Body of pancreas (tissue), 4 donors: ENCODE results near the gene RIN3. TPM values are rescaled to one million over a fixed set of nuclear protein-coding genes. Genes with fewer than 3 reads are reported as not detected.

Experiments
- ATAC-seq: fragments of 150-250 bp; one replicate; pipeline ENCODE4 v1.9.1; 2016
- DNase-seq, 4 donors: peaks; one replicate each; pipeline ENCODE4 v3.0.0-alpha.2; 2019
- H3K27ac ChIP-seq, 4 donors: fragments of 200-600 bp; sonication (generic); 1 replicate in 3 of 4; 2 replicates in 1 of 4; pipeline versions ENCODE4 v1.5.1 to v1.6.1; 2016 to 2019; ENCODE audit warnings: mild to moderate bottlenecking in 1 of 4, mixed read lengths in 1 of 4, moderate library complexity in 1 of 4
- H3K27me3 ChIP-seq, 2 donors: fragments of 200-600 bp; sonication (generic); one replicate each; pipeline ENCODE4 v1.6.0; 2016; ENCODE audit warnings: mild to moderate bottlenecking in 1 of 2
- H3K36me3 ChIP-seq, 2 donors: fragments of 200-600 bp; sonication (generic); replicated peaks in 1 of 2; 2 replicates each; pipeline ENCODE4 v1.5.1; 2016; ENCODE audit warnings: low read depth in 2 of 2; ENCODE audit not compliant: insufficient read depth in 1 of 2
- H3K4me1 ChIP-seq: fragments of 200-600 bp; sonication (generic); one replicate; pipeline ENCODE4 v1.6.0; 2016
- H3K4me3 ChIP-seq, 2 donors: fragments of 200-600 bp; sonication (generic); 1 replicate in 1 of 2; 2 replicates in 1 of 2; pipeline ENCODE4 v1.5.1; 2016 to 2019
- H3K9me3 ChIP-seq, 3 donors: fragments of 200-600 bp; sonication (generic); 1 replicate in 2 of 3; 2 replicates in 1 of 3; pipeline ENCODE4 v1.5.1; 2016
- POLR2A ChIP-seq, 3 donors: fragments of 450-650 bp; IDR thresholded peaks; one replicate each; pipeline ENCODE4 v1.6.1; 2016; ENCODE audit warnings: antibody characterized with exemption in 3 of 3, mild to moderate bottlenecking in 2 of 3
- WGBS, 2 donors: methylation state at CpG; one replicate each; pipeline ENCODE4 v1.1.5; 2017; 5-methylcytosine and 5-hydroxymethylcytosine counted together
- intact Hi-C: fragments of 100-400 bp; cut with DNase I; formaldehyde crosslinking; loops from one replicate; pipeline ENCODE4 v1.15.1; 2023
- total RNA-seq, 2 donors: library from RNA; depleted of rRNA; stranded (reverse); fragments of >200 nt; gene quantifications; one replicate each; pipeline ENCODE4 v1.1.0, GENCODE V29; 2016
- TF ChIP-seq, protein P1 (sequence below), 7 experiments: fragments of 450-650 bp in 4 of 7; fragments of 200-600 bp in 3 of 7; sonication (generic) in 3 of 7; IDR thresholded peaks; one replicate each; pipeline ENCODE4 v1.5.1; 2016 to 2019; ENCODE audit warnings: antibody characterized with exemption in 7 of 7

Gene RIN3
- total RNA-seq, 2 donors from 2014 or later = 2.6 to 3.3 TPM

DNA sequence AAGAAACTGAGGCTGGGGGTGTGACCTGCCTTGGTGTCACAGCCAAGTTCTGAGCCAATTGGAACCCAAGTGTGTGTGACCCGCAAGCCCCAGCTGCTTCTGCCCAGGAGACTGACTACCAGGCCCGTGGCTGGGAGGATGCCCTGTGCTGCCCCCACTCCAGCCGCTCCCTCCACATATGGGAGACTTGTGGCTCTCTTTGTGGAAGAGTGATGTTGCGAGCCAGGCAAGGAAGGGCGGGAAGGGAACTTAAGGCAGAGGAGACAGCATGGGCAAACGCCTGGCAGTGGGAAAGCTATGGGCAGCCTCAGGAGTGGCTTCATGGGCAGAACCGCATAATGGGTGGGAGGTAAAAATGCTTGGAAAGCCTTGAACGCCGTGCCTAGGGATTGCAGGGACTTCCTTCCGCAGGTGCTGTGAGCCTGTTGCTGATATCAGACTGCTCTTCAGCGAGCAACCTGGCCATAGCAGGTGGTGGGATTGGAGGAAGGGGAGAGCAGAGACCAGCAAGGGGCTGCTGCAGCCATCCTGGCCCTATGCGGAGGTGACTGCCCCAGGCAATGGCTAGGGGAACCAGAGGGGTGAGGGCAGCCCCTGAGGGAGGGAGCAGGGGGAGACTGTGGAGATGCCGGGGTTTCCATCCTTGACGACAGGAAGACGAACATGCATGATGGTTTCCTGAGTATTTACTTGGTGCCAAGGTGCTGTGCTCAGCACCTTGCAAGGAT lies 119.1 kb downstream of the RIN3 start:
- intact Hi-C loops = no loop called here
- Histone ChIP-seq H3K27ac (no peak overlapping the region), H3K4me3 (no peak overlapping the region), H3K4me1 (no peaks in the 10 kb centered on the region), H3K27me3 (no peaks in the 10 kb centered on the region), H3K36me3 (no peaks in the 10 kb centered on the region), H3K9me3 (peaks cover 0 to 6% (median 0%) of the 10 kb centered on the region in 3 donors)
- no peak for TF ChIP-seq POLR2A (IDR thresholded peaks at IDR 0.05)
- TF ChIP-seq, protein P1, sequence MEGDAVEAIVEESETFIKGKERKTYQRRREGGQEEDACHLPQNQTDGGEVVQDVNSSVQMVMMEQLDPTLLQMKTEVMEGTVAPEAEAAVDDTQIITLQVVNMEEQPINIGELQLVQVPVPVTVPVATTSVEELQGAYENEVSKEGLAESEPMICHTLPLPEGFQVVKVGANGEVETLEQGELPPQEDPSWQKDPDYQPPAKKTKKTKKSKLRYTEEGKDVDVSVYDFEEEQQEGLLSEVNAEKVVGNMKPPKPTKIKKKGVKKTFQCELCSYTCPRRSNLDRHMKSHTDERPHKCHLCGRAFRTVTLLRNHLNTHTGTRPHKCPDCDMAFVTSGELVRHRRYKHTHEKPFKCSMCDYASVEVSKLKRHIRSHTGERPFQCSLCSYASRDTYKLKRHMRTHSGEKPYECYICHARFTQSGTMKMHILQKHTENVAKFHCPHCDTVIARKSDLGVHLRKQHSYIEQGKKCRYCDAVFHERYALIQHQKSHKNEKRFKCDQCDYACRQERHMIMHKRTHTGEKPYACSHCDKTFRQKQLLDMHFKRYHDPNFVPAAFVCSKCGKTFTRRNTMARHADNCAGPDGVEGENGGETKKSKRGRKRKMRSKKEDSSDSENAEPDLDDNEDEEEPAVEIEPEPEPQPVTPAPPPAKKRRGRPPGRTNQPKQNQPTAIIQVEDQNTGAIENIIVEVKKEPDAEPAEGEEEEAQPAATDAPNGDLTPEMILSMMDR (IDR thresholded peaks at IDR 0.05) = no peak
- no peak for ATAC-seq
- 65 to 72% methylated on average over 12 to 15 of the region's 15 CpGs for WGBS, 2 donors
- DNase-seq = no peak

- no peak for DNase-seq
- intact Hi-C loops = no loop called here
- Histone ChIP-seq H3K4me1 (no peaks in the 10 kb centered on the region), H3K27ac (no peak overlapping the region), H3K27me3 (no peaks in the 10 kb centered on the region), H3K9me3 (peaks cover 0 to under 1% (median 0%) of the 10 kb centered on the region in 3 donors), H3K36me3 (no peaks in the 10 kb centered on the region), H3K4me3 (no peak overlapping the region)
- no peak for TF ChIP-seq POLR2A (IDR thresholded peaks at IDR 0.05)
- TF ChIP-seq, protein P1 (IDR thresholded peaks at IDR 0.05) = no peak
- no peak for ATAC-seq
- 57 to 70% methylated on average over 5 of the region's 5 CpGs for WGBS, 2 donors
These were observed 119.7 kb downstream of the RIN3 start for GRCh38 chr14:92633274-92633616.

DNA sequence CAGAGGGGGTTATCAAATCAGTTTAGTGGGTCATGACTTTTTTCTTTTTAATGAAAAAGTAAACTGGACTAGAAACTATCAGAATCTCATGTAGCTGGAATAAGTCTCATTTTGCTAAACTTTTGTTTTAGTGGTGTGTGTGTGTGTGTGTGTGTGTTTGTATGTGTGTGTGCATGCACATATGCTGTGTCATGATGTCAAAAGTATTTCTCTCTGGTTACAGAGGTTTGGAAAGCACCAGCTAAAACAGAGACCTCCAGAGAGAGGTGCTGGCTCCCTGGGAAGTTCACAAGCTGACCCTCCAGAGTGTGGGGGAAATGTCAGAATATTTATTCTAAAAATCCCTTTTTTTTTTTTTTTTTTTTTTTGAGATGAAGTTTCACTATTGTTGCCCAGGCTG lies 120.1 kb downstream of the RIN3 start:
- Histone ChIP-seq H3K4me3 (no peak overlapping the region), H3K4me1 (no peaks in the 10 kb centered on the region), H3K36me3 (no peaks in the 10 kb centered on the region), H3K27me3 (no peaks in the 10 kb centered on the region), H3K27ac (no peak overlapping the region), H3K9me3 (no peaks in the 10 kb centered on the region)
- DNase-seq (no peak), ATAC-seq (no peak)
- TF ChIP-seq, protein P1 (IDR thresholded peaks at IDR 0.05) = no peak
- no peak for TF ChIP-seq POLR2A (IDR thresholded peaks at IDR 0.05)
- intact Hi-C loops = no loop called here

- 61 to 73% methylated on average over 4 of the region's 4 CpGs for WGBS, 2 donors
- no peaks in the 10 kb centered on the region for H3K4me1 ChIP-seq
- no peak overlapping the region for H3K27ac ChIP-seq
- no peaks in the 10 kb centered on the region for H3K36me3 ChIP-seq
- no peak for TF ChIP-seq POLR2A (IDR thresholded peaks at IDR 0.05)
- TF ChIP-seq, protein P1 (IDR thresholded peaks at IDR 0.05) = no peak
- no peaks in the 10 kb centered on the region for H3K9me3 ChIP-seq
- intact Hi-C loops = no loop called here
- DNase-seq (no peak), ATAC-seq (no peak)
- no peaks in the 10 kb centered on the region for H3K27me3 ChIP-seq
- no peak overlapping the region for H3K4me3 ChIP-seq
These were observed 121.5 kb downstream of the RIN3 start for GRCh38 chr14:92635031-92635430.

GRCh38 chr14:92635896-92636295 lies 122.3 kb downstream of the RIN3 start:
- Histone ChIP-seq H3K4me1 (no peaks in the 10 kb centered on the region), H3K4me3 (no peak overlapping the region), H3K27ac (no peak overlapping the region), H3K36me3 (no peaks in the 10 kb centered on the region), H3K9me3 (no peaks in the 10 kb centered on the region), H3K27me3 (no peaks in the 10 kb centered on the region)
- no peak for DNase-seq
- ATAC-seq = no peak
- TF ChIP-seq, protein P1 (IDR thresholded peaks at IDR 0.05) = no peak
- TF ChIP-seq POLR2A (IDR thresholded peaks at IDR 0.05) = no peak
- WGBS, 2 donors = 77 to 88% methylated on average over 4 of the region's 4 CpGs
- intact Hi-C loops = no loop called here
